ENCODE data around the gene PHACTR4. TPM values are rescaled to one million over a fixed set of nuclear protein-coding genes. Genes with fewer than 3 reads are reported as not detected.

The PHACTR4 gene
- total and polyA plus RNA-seq, 9 of the 15 experiments (the other 6 are each of a cell fraction or from before 2014, with no cell fraction given): 6.4 to 43.6 (median 14.2) TPM

- TF ChIP-seq CCNT2 (IDR thresholded peaks at IDR 0.05; ENCODE audit: borderline replicate concordance, extremely low read depth, insufficient read length, low read depth, low read length) (peak; percentile 54), ZNF121 (CRISPR knock-in tag; conservative IDR thresholded peaks at IDR 0.05) (no peak), HLTF (IDR thresholded peaks at IDR 0.05) (no peak), TBL1XR1 (IDR thresholded peaks at IDR 0.05; ENCODE audit: low read length in 2 of 2) (no peak; a peak in 1 of 4 replicates), RBM39 (optimal IDR thresholded peaks at IDR 0.05; ENCODE audit: low read depth, low read length) (no peak), SFPQ (IDR thresholded peaks at IDR 0.05; ENCODE audit: low read depth, low read length) (peak; percentile 52; the same call in 1 of the 2 replicates), E2F8 (IDR thresholded peaks at IDR 0.05; ENCODE audit: low read depth, partially characterized antibody) (no peak), ZBED1 (IDR thresholded peaks at IDR 0.05) (no peak; the same call in 1 of the 2 replicates), SNRNP70 (optimal IDR thresholded peaks at IDR 0.05; ENCODE audit: low read depth, low read length) (peak; percentile 63), ZNF395 (CRISPR knock-in tag; IDR thresholded peaks at IDR 0.05) (0 out of 2 replicates have a peak, but pooled peaks have one; percentile 57), EGR1 (conservative IDR thresholded peaks at IDR 0.05) (no peak), ZNF75A (CRISPR knock-in tag; IDR thresholded peaks at IDR 0.05) (no peak), TSHZ1 (CRISPR knock-in tag; IDR thresholded peaks at IDR 0.05) (no peak), TARDBP (IDR thresholded peaks at IDR 0.05) (no peak), TEAD1 (CRISPR knock-in tag; IDR thresholded peaks at IDR 0.05) (peak in 1 of 2 experiments; percentile 67; a peak in 2 of 4 replicates), ETV5 (CRISPR knock-in tag; IDR thresholded peaks at IDR 0.05; ENCODE audit: low read depth) (no peak), SMAD3 (CRISPR knock-in tag; conservative IDR thresholded peaks at IDR 0.05) (no peak), ZNF282 (CRISPR knock-in tag; IDR thresholded peaks at IDR 0.05) (no peak), SIX5 (IDR thresholded peaks at IDR 0.05; ENCODE audit: borderline replicate concordance in 1 of 2, insufficient read depth in 1 of 2, low read depth in 1 of 2, low read length in 2 of 2) (no peak), DIDO1 (tag; IDR thresholded peaks at IDR 0.05; ENCODE audit: low read depth) (no peak)
Measured at GRCh38 chr1:28510970-28511440, 141.5 kb downstream of the PHACTR4 start (continued).

Data from K562 (cell line).